Measurements from ENCODE around the gene DPP4. TPM values are rescaled to one million over a fixed set of nuclear protein-coding genes. Genes with fewer than 3 reads are reported as not detected.

The DPP4 gene
- total and polyA plus RNA-seq, 2 of the 4 experiments (the other 2 are of a cell fraction): 13.2 to 19.0 TPM

DNA sequence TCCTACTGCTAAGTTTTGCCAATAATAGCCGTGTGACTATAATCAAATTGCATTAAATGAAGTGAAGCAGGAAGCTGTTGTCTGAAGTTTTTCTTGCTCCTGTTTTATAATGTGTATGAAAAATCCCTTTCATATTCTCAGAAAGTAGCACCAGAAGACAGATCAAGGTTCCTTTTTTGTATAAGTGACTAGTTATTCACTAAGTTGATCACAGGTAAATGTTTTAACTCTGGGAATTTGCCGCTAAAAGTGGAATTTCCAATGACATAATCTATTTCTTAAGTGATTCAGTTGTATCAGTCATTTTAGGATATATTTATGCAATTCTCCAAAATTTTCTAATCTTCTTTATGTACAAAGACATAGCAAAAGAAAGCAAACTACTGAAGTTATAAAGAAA, 99.6 kb downstream of the DPP4 start:
- no peak overlapping the region for H2BK15ac ChIP-seq (ENCODE audit: low read depth, low read length)
- H2AK5ac ChIP-seq (ENCODE audit: low read depth, low read length): no peak overlapping the region
- H2BK120ac ChIP-seq (ENCODE audit: low read depth, low read length): no peak overlapping the region
- H3K4ac ChIP-seq (ENCODE audit: low read depth, low read length): no peak overlapping the region
- H2BK20ac ChIP-seq (ENCODE audit: low read depth, low read length): no peak overlapping the region
- intact Hi-C loops (cut with micrococcal nuclease): no loop called here
- H3K18ac ChIP-seq (ENCODE audit: low read depth, low read length): no peak overlapping the region
- H3K9me1 ChIP-seq (ENCODE audit: insufficient read depth, low read length): 0 out of 2 replicates have a peak, but pooled peaks cover 3% of the 10 kb centered on the region
- no peak overlapping the region for H2AK9ac ChIP-seq (replicated peaks; ENCODE audit: low read depth, low read length, poor library complexity)
- no peak overlapping the region for H3K4me2 ChIP-seq (ENCODE audit: low read depth, low read length)
- no peak overlapping the region for H4K91ac ChIP-seq (ENCODE audit: insufficient read depth, low read depth, low read length)
- H4K8ac ChIP-seq (ENCODE audit: low read depth in 2 of 2, low read length in 2 of 2): no peak overlapping the region
- H3K36me3 ChIP-seq (ENCODE audit: control insufficient read depth, insufficient read depth, low read length): no peaks in the 10 kb centered on the region
- H3K4me1 ChIP-seq (ENCODE audit: control insufficient read depth, insufficient read depth, low read length): no peaks in the 10 kb centered on the region
- H3K9me3 ChIP-seq (ENCODE audit: control insufficient read depth, insufficient read depth, low read length): no peaks in the 10 kb centered on the region
- in situ Hi-C loops (cut with MboI; ENCODE audit: low sequenced_read_pairs): no loop called here
- H3K4me3 ChIP-seq (ENCODE audit: insufficient read depth, low read depth, low read length): no peak overlapping the region
- TF ChIP-seq SMC3 (IDR thresholded peaks at IDR 0.05; ENCODE audit: low read depth, low read length) (no peak), RFX5 (IDR thresholded peaks at IDR 0.05; ENCODE audit: low read depth, low read length) (no peak), RAD21 (IDR thresholded peaks at IDR 0.05; ENCODE audit: low read length) (no peak), RCOR1 (IDR thresholded peaks at IDR 0.05; ENCODE audit: insufficient replicate concordance, low read length) (no peak), FOS (IDR thresholded peaks at IDR 0.05; ENCODE audit: low read depth, low read length) (no peak), CHD1 (IDR thresholded peaks at IDR 0.05; ENCODE audit: low read depth, low read length) (no peak), MAFK (IDR thresholded peaks at IDR 0.05; ENCODE audit: low read depth, low read length) (no peak), MXI1 (IDR thresholded peaks at IDR 0.05; ENCODE audit: borderline replicate concordance, low read depth, low read length) (no peak), CEBPB (IDR thresholded peaks at IDR 0.05; ENCODE audit: low read depth, low read length) (no peak), BHLHE40 (IDR thresholded peaks at IDR 0.05; ENCODE audit: low read depth, low read length) (no peak), POLR2A (IDR thresholded peaks at IDR 0.05; ENCODE audit: low read depth, low read length) (no peak), NFE2L2 (IDR thresholded peaks at IDR 0.05; ENCODE audit: low read depth, low read length) (no peak), MAZ (IDR thresholded peaks at IDR 0.05; ENCODE audit: borderline replicate concordance, low read depth, low read length) (no peak)
- TF ChIP-seq, protein P1, sequence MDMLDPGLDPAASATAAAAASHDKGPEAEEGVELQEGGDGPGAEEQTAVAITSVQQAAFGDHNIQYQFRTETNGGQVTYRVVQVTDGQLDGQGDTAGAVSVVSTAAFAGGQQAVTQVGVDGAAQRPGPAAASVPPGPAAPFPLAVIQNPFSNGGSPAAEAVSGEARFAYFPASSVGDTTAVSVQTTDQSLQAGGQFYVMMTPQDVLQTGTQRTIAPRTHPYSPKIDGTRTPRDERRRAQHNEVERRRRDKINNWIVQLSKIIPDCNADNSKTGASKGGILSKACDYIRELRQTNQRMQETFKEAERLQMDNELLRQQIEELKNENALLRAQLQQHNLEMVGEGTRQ (IDR thresholded peaks at IDR 0.05; ENCODE audit: low read depth, low read length): no peak
- TF ChIP-seq, protein P2, sequence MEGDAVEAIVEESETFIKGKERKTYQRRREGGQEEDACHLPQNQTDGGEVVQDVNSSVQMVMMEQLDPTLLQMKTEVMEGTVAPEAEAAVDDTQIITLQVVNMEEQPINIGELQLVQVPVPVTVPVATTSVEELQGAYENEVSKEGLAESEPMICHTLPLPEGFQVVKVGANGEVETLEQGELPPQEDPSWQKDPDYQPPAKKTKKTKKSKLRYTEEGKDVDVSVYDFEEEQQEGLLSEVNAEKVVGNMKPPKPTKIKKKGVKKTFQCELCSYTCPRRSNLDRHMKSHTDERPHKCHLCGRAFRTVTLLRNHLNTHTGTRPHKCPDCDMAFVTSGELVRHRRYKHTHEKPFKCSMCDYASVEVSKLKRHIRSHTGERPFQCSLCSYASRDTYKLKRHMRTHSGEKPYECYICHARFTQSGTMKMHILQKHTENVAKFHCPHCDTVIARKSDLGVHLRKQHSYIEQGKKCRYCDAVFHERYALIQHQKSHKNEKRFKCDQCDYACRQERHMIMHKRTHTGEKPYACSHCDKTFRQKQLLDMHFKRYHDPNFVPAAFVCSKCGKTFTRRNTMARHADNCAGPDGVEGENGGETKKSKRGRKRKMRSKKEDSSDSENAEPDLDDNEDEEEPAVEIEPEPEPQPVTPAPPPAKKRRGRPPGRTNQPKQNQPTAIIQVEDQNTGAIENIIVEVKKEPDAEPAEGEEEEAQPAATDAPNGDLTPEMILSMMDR (conservative IDR thresholded peaks at IDR 0.05; ENCODE audit: low read depth, low read length): no peak
- TF ChIP-seq, protein P3, sequence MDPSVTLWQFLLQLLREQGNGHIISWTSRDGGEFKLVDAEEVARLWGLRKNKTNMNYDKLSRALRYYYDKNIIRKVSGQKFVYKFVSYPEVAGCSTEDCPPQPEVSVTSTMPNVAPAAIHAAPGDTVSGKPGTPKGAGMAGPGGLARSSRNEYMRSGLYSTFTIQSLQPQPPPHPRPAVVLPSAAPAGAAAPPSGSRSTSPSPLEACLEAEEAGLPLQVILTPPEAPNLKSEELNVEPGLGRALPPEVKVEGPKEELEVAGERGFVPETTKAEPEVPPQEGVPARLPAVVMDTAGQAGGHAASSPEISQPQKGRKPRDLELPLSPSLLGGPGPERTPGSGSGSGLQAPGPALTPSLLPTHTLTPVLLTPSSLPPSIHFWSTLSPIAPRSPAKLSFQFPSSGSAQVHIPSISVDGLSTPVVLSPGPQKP (IDR thresholded peaks at IDR 0.05; ENCODE audit: borderline replicate concordance, low read depth, low read length): no peak
- ChIA-PET CTCF (no interaction called here), POLR2A (ENCODE audit: unreplicated experiment) (no interaction called here)
- H3K56ac ChIP-seq (ENCODE audit: extremely low read depth, insufficient read depth, low read length): no peak overlapping the region
- dilution Hi-C loops (cut with HindIII; ENCODE audit: low sequenced_read_pairs, unreplicated experiment): no loop called here
- H3K27me3 ChIP-seq (ENCODE audit: control insufficient read depth, insufficient read depth, low read length): no peaks in the 10 kb centered on the region
- no peak overlapping the region for H3K9ac ChIP-seq (ENCODE audit: low read depth, low read length)
- H2BK5ac ChIP-seq (ENCODE audit: low read depth, low read length, poor library complexity, severe bottlenecking): no peak overlapping the region
- no peaks in the 10 kb centered on the region for H3K79me1 ChIP-seq (ENCODE audit: low read depth in 1 of 2, low read length in 2 of 2)
- no peak overlapping the region for H3K14ac ChIP-seq (replicated peaks; ENCODE audit: low read depth, low read length)
- H4K20me1 ChIP-seq (ENCODE audit: insufficient read depth, low read length): no peaks in the 10 kb centered on the region
- WGBS, 2 experiments (ENCODE audit: extremely low coverage in 2 of 2, insufficient read length in 1 of 2): no CpG with 5 or more reads among the region's 2 CpGs
- no peak overlapping the region for H2AFZ ChIP-seq (replicated peaks; ENCODE audit: low read length, poor library complexity)
- no peak for ATAC-seq (ENCODE audit: low read depth)
- BruUV-seq (replicated peaks): no TSS peak
- H3K23ac ChIP-seq (ENCODE audit: low read depth, low read length): no peak overlapping the region
- no peak overlapping the region for H3K27ac ChIP-seq (ENCODE audit: insufficient read depth, low read length)
- DNase-seq: no peak
- H4K5ac ChIP-seq (ENCODE audit: low read depth, low read length): no peak overlapping the region
